GM10847 (cell line): ENCODE data around the gene PPIB.

ENCODE experiments used
- POLR2A ChIP-seq: IDR thresholded peaks from 2 replicates; pipeline ENCODE4 v1.6.1; 2011; ENCODE audit not compliant: insufficient read length; ENCODE audit errors: extremely low read depth

The PPIB gene

GRCh38 chr15:64130159-64130558 is 32.7 kb downstream of the PPIB start:
- no peak for TF ChIP-seq POLR2A

GRCh38 chr15:64127521-64128270 is 35.1 kb downstream of the PPIB start:
- no peak for TF ChIP-seq POLR2A

- no peak for TF ChIP-seq POLR2A
Observed at GRCh38 chr15:64125978-64126377, 36.8 kb downstream of the PPIB start.

- TF ChIP-seq POLR2A: no peak
Observed at GRCh38 chr15:64122936-64123351, 39.9 kb downstream of the PPIB start.

GRCh38 chr15:64122444-64122843 is 40.4 kb downstream of the PPIB start:
- TF ChIP-seq POLR2A: no peak

GRCh38 chr15:64121614-64122013 is 41.2 kb downstream of the PPIB start:
- no peak for TF ChIP-seq POLR2A

- no peak for TF ChIP-seq POLR2A
Observed at GRCh38 chr15:64117759-64118487, 44.9 kb downstream of the PPIB start.

- no peak for TF ChIP-seq POLR2A
Observed at GRCh38 chr15:64112904-64113303, 49.9 kb downstream of the PPIB start.

GRCh38 chr15:64112073-64112772 is 50.6 kb downstream of the PPIB start:
- TF ChIP-seq POLR2A: no peak

- no peak for TF ChIP-seq POLR2A
Observed at GRCh38 chr15:64111679-64112050, 51.2 kb downstream of the PPIB start.

GRCh38 chr15:64110950-64111678 is 51.7 kb downstream of the PPIB start:
- no peak for TF ChIP-seq POLR2A

- TF ChIP-seq POLR2A: no peak
Observed at GRCh38 chr15:64107337-64107736, 55.5 kb downstream of the PPIB start.
